ENCODE data around the gene SYT12.

GRCh38 chr11:67055812-67056211 lies 32.9 kb downstream of the SYT12 start:
- TF ChIP-seq, protein P1, sequence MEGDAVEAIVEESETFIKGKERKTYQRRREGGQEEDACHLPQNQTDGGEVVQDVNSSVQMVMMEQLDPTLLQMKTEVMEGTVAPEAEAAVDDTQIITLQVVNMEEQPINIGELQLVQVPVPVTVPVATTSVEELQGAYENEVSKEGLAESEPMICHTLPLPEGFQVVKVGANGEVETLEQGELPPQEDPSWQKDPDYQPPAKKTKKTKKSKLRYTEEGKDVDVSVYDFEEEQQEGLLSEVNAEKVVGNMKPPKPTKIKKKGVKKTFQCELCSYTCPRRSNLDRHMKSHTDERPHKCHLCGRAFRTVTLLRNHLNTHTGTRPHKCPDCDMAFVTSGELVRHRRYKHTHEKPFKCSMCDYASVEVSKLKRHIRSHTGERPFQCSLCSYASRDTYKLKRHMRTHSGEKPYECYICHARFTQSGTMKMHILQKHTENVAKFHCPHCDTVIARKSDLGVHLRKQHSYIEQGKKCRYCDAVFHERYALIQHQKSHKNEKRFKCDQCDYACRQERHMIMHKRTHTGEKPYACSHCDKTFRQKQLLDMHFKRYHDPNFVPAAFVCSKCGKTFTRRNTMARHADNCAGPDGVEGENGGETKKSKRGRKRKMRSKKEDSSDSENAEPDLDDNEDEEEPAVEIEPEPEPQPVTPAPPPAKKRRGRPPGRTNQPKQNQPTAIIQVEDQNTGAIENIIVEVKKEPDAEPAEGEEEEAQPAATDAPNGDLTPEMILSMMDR (IDR thresholded peaks at IDR 0.05; ENCODE audit: insufficient read depth, low read length, poor library complexity, severe bottlenecking) = no peak
- no peak for TF ChIP-seq EZH2phosphoT487 (conservative IDR thresholded peaks at IDR 0.05; ENCODE audit: low read length)

Measured in SU-DHL-6 (cell line).